Measurements from ENCODE around the gene GTF3C6. TPM values are rescaled to one million over a fixed set of nuclear protein-coding genes. Genes with fewer than 3 reads are reported as not detected.
"Not testable (repeated sequence)": the region's sequence is repeated elsewhere in the genome, so short reads cannot be mapped to it uniquely, and the experiment has no call there.

GTF3C6 gene
- total RNA-seq, 4 donors from 2014 or later = 15.7 to 31.4 (median 25.8) TPM

DNA sequence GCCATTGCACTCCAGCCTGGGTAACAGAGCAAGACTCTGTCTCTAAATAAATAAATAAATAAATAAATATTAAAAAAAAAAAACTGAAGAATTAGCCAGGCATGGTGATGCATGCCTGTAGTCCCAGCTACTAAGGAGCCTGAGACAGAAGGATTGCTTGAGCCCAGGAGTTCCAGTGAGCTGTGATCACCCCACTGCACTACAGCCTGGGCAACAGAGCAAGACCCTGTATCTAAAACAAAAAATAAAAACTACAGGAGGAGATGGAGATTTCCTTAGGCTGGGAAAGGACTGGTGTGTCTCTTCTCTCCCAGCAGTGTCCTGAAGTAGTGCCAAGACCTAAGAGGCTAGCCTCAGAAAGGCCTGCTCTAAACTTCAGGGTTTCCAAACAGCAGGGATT lies 8.1 kb upstream of the GTF3C6 start:
- H3K36me3 ChIP-seq = no peaks in the 10 kb centered on the region
- no peaks in the 10 kb centered on the region for H3K9me3 ChIP-seq
- peak in 1 of 3 donors; percentile 2 for DNase-seq
- H3K27ac ChIP-seq = no peak overlapping the region
- no peak overlapping the region for H3K4me3 ChIP-seq
- TF ChIP-seq, protein P1, sequence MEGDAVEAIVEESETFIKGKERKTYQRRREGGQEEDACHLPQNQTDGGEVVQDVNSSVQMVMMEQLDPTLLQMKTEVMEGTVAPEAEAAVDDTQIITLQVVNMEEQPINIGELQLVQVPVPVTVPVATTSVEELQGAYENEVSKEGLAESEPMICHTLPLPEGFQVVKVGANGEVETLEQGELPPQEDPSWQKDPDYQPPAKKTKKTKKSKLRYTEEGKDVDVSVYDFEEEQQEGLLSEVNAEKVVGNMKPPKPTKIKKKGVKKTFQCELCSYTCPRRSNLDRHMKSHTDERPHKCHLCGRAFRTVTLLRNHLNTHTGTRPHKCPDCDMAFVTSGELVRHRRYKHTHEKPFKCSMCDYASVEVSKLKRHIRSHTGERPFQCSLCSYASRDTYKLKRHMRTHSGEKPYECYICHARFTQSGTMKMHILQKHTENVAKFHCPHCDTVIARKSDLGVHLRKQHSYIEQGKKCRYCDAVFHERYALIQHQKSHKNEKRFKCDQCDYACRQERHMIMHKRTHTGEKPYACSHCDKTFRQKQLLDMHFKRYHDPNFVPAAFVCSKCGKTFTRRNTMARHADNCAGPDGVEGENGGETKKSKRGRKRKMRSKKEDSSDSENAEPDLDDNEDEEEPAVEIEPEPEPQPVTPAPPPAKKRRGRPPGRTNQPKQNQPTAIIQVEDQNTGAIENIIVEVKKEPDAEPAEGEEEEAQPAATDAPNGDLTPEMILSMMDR (IDR thresholded peaks at IDR 0.05) = no peak
- TF ChIP-seq POLR2A (IDR thresholded peaks at IDR 0.05) = no peak
- no peaks in the 10 kb centered on the region for H3K4me1 ChIP-seq
- no peaks in the 10 kb centered on the region for H3K27me3 ChIP-seq

DNA sequence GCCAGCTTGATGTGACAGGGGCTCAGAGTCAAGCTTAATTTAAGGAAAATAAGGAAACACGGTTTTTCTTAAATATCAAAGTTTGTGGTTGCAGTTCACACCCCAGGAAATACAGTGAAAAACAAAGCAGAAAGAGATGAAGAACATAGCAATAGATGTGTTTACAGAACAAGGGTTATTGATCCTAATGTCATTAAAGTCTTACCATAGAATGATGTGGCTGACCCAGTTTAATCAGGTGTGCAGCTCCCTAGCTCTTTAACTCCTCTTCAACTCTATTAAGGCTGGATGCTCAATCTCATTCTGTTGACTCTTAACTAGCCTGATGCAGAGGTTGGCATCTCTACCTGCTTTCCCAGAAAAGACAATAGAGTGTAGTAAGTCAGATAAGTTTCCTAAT lies 7.5 kb upstream of the GTF3C6 start:
- Histone ChIP-seq H3K36me3 (no peaks in the 10 kb centered on the region), H3K4me3 (no peak overlapping the region), H3K4me1 (no peaks in the 10 kb centered on the region), H3K27ac (no peak overlapping the region), H3K9me3 (no peaks in the 10 kb centered on the region), H3K27me3 (no peaks in the 10 kb centered on the region)
- DNase-seq = no peak
- TF ChIP-seq, protein P1 (IDR thresholded peaks at IDR 0.05) = no peak
- no peak for TF ChIP-seq POLR2A (IDR thresholded peaks at IDR 0.05)

DNA sequence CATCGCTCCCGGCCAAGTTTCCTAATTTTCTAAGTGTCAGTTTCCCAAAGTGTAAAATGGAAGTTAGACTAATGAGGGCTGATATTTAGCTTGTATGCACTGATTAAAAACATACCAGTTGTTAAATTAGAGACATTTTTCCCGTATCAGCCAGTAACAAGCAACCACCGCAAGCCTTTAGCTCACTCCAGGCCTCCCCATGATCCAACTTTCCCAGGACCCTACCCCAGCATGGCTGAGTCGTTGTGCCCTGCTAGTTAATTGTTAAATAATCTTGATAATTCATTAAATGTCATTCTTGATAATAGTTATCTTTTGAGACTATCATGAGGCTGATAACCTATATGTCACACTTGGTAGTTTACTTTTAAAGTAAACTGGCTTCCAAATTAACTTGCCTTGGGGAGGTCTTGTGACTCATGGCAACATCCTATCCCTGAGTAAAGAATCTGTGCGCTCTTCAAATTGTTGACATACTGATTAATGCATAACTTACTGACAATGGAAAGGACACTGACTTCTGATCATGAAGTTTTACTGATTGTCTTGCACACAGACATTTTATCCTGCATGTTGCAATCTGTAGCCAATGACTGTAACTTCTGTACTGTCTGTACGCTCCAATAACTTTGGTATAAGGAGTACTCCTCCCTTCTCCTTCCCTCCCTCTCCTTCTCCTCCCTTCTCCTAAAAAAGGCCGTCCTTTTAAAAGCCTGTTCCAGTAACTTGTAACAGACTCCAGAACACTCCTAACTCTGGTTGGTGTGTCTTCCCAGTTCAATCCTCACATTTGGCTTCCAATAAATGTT lies 6.3 kb upstream of the GTF3C6 start:
- Histone ChIP-seq H3K27ac (no peak overlapping the region), H3K4me3 (no peak overlapping the region), H3K27me3 (no peaks in the 10 kb centered on the region), H3K9me3 (no peaks in the 10 kb centered on the region), H3K4me1 (no peaks in the 10 kb centered on the region), H3K36me3 (no peaks in the 10 kb centered on the region)
- TF ChIP-seq, protein P1 (IDR thresholded peaks at IDR 0.05) = no peak
- TF ChIP-seq POLR2A (IDR thresholded peaks at IDR 0.05) = no peak
- peak in 1 of 3 donors; percentile 8 for DNase-seq

DNA sequence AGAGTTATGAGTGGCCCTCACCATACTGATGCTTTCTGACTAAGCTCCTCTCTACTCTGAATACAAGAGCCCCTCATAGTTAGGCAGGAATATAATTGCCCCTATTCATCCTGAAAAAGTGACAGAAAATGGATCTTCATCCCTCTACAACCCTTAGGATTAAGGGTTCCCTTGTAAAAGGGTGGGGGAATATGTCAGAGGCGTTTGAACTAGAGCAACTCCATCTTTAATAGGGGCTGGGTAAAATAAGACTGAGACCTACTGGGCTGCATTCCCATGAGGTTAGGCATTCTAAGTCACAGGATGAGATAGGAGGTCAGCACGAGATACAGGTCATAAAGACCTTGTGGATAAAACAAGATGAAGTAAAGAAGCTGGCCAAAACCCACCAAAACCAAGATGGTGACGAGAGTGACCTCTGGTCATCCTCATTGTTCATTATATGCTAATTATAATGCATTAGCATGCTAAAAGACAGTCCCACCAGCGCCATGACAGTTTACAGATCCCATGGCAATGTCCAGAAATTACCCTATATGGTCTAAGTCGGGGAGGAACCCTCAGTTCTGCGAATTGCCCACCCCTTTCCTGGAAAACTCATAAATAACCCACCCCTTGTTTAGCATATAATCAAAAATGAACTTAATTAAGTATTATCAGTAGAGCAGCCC lies 4.7 kb upstream of the GTF3C6 start:
- no peak overlapping the region for H3K27ac ChIP-seq
- peaks cover 0 to 6% (median 2%) of the 10 kb centered on the region in 4 donors for H3K4me1 ChIP-seq
- H3K27me3 ChIP-seq = no peaks in the 10 kb centered on the region
- H3K36me3 ChIP-seq = no peaks in the 10 kb centered on the region
- no peaks in the 10 kb centered on the region for H3K9me3 ChIP-seq
- DNase-seq = peak in 1 of 3 donors; percentile 5
- TF ChIP-seq, protein P1 (IDR thresholded peaks at IDR 0.05) = no peak
- no peak for TF ChIP-seq POLR2A (IDR thresholded peaks at IDR 0.05)
- no peak overlapping the region for H3K4me3 ChIP-seq

DNA sequence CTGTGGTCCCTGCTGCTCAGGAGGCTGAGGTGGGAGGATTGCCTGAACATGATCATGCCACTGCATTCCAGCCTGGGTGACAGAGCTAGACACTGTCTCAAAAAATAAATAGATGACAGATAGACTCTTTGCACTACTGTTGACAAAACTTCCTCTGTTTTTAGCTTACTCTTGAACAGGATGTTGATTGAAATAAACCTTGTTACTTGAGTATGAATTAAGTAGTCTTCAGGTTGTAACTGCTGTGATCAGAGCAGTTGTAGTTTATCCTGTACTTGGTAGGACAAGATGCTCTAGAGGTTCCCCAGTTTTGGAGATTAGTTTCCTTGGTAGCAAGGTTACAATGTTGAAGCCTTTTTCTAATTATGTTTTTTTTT lies 1.5 kb downstream of the GTF3C6 start:
- Histone ChIP-seq H3K27ac (no peak overlapping the region), H3K9me3 (no peaks in the 10 kb centered on the region), H3K27me3 (no peaks in the 10 kb centered on the region), H3K4me1 (peaks cover 0 to 8% (median 5%) of the 10 kb centered on the region in 4 donors), H3K4me3 (no peak overlapping the region), H3K36me3 (peaks cover 0 to 47% (median 0%) of the 10 kb centered on the region in 3 donors)
- TF ChIP-seq, protein P1 (IDR thresholded peaks at IDR 0.05) = no peak
- TF ChIP-seq POLR2A (IDR thresholded peaks at IDR 0.05) = no peak
- DNase-seq = no peak

DNA sequence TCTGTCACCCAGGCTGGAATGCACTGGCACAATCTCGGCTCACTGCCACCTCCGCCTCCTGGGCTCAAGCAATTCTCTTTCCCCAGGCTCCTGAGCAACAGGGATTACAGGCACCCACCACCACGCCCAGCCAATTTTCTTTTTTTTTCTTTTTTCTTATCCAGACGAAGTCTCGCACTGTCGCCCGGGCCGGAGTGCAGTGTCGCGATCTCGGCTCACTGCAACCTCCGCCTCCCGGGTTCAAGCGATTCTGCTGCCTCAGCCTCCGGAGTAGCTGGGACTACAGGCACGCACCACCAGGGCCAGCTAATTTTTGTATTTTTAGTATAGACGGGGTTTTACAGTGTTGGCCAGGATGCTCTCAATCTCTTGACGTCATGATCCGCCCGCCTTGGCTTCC lies 4.1 kb downstream of the GTF3C6 start:
- not testable (repeated sequence) for H3K27me3 ChIP-seq, DNase-seq, H3K27ac ChIP-seq, H3K9me3 ChIP-seq, H3K4me1 ChIP-seq, H3K4me3 ChIP-seq
- H3K36me3 ChIP-seq = peaks cover 0 to 64% (median 0%) of the 10 kb centered on the region in 3 donors
